ENCODE measurements around the gene ZNF697. TPM values are rescaled to one million over a fixed set of nuclear protein-coding genes. Genes with fewer than 3 reads are reported as not detected.
"Not testable (repeated sequence)": the region's sequence is repeated elsewhere in the genome, so short reads cannot be mapped to it uniquely, and the experiment has no call there.

Gene ZNF697
- polyA plus RNA-seq, 3 donors, result 19.8 to 22.9 (median 21.3) TPM

DNA sequence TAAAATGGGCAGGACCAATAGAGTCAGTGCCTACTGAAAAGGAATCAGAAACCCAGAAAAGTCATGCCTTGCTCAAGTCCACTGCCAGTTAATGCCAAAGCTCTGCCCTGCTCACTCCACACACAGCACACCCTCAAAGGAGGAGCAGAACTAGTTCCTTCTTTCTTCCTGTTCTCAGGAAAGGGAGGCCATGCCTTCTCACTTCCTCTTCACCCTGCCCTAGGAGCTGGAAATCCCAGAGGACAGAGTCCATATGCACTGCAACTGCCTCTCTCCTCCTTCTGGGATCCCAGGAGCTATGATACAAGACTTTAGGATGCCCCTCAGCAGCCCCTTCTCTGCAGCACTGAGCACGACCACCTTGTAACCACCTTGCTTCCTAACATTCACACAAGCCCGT lies 62.3 kb downstream of the ZNF697 start:
- not testable (repeated sequence) for DNase-seq (ENCODE audit: extremely low read depth in 1 of 11, low read depth in 9 of 11, low spot score in 4 of 11)

DNA sequence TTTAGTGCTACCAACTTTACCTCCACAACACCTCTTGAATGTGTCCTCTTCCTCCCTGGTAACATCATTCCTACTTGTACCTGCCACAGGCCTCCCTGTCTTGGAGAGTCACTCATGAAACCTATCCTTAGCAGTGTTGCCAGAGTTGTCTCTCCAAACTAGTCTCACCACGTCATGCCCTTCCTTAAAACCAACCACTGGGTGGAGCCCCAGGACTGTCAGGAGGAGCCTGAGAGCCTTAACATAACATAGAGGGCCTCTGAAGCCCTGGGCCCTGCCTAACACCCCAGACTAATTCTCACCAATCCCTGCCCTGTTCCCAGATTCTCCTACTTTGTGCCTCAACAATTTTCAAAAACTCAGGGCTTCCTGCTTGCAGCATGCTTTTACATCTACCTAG lies 65.3 kb downstream of the ZNF697 start:
- DNase-seq (ENCODE audit: extremely low read depth in 1 of 11, low read depth in 9 of 11, low spot score in 4 of 11), result peak in 9 of 11 donors; percentile 12 to 52 (median 36)

DNA sequence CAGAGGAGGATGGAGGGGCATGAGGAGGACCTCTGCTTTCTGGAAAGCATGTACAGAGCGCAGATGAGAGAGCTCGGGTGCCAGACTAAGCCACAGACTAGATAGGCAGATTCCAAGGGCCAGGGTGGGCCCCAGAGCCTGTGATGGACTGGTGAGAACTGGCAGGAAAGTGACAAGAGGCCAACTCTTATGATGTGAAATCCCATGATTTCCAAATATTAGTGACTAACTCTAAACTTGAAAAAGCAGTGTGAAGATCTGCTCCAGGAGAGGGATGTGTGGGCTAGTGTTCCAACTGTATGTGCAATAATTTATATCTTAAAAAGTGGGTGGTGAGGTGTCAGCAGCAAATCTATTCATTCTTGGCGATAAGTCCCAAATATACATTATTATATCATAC lies 67.0 kb downstream of the ZNF697 start:
- not testable (repeated sequence) for DNase-seq (ENCODE audit: extremely low read depth in 1 of 11, low read depth in 9 of 11, low spot score in 4 of 11)

DNA sequence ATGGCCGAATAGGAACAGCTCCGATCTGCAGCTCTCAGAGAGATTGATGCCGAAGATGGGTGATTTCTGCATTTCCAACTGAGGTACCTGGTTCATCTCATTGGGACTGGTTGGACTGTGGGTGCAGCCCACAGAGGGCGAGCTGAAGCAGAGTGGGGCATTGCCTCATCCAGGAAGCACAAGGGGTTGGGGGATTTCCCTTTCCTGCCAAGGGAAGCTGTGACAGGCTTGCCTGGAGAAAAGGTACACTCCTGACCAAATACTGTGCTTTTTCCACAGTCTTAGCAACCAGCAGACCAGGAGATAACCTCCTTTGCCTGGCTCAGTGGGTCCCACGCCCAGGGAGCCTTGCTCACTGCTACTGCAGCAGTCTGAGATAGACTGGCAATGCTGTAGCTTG lies 74.2 kb downstream of the ZNF697 start:
- no peak for DNase-seq (ENCODE audit: extremely low read depth in 1 of 11, low read depth in 9 of 11, low spot score in 4 of 11)

DNA sequence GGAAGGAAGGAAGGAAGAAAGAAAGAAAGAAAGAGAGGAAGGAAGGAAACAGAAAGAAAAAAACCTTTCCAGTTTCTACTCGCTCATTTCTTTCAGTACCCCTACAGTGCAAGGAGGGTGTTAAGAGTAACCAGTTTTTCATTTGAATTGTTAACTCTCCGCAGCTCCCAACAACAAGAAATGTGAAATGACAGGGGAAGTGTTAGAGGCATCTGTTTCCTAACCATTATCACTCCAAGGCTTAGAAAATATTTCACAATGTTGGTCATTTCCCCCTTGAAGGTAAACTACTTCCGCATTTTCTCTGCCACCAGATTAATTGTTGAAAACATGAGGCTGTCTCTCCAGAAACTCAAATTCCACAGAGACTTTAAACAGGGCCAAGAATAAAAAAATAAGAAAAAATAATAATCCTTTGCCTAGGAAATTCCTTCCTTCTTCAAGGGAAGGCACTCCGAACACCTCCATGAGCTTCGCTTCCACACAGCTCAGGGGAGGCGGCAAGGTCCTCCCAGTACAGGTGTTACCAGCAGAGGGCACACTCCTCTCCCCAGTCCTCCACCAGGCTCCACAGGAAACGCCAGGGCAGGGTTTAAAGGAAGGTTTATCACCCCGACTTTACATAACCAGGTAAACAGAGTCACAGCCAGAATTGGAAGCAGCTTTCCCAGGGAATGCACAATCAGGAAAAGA lies 78.0 kb downstream of the ZNF697 start:
- not testable (repeated sequence) for DNase-seq (ENCODE audit: extremely low read depth in 1 of 11, low read depth in 9 of 11, low spot score in 4 of 11)

Other genes with a start within 250 kb of the ZNF697 start
- 1 to 10 TPM; 1.0 to 2.4 (median 1.9) TPM for gene HSD3B2, start 233.1 kb downstream of the ZNF697 start, polyA plus RNA-seq (ENCODE audit: insufficient read length in 3 of 3)
- under 1 TPM; 0.40 to 0.82 (median 0.50) TPM for gene HSD3B1, start 141.1 kb downstream of the ZNF697 start, polyA plus RNA-seq (ENCODE audit: insufficient read length in 3 of 3)
- 100 to 1,000 TPM; 235 to 284 (median 265) TPM for gene PHGDH, start 63.7 kb upstream of the ZNF697 start, polyA plus RNA-seq (ENCODE audit: insufficient read length in 3 of 3)
- gene HMGCS2, start 120.6 kb upstream of the ZNF697 start, polyA plus RNA-seq (ENCODE audit: insufficient read length in 3 of 3), result 10 to 100 TPM; 63.2 to 92.4 (median 70.2) TPM
- 1 to 10 TPM in 1 of 3 donors, under 1 TPM in 2; 0.58 to 1.7 (median 0.85) TPM for gene REG4, start 163.2 kb upstream of the ZNF697 start, polyA plus RNA-seq (ENCODE audit: insufficient read length in 3 of 3)
- gene ADAM30, start 248.2 kb upstream of the ZNF697 start, polyA plus RNA-seq (ENCODE audit: insufficient read length in 3 of 3), result not detected